ENCODE results near the gene NOC2L. TPM values are rescaled to one million over a fixed set of nuclear protein-coding genes. Genes with fewer than 3 reads are reported as not detected.

NOC2L gene
- total and polyA plus RNA-seq, 9 of the 15 experiments (the other 6 are each of a cell fraction or from before 2014, with no cell fraction given), result 4.0 to 410 (median 200) TPM

DNA sequence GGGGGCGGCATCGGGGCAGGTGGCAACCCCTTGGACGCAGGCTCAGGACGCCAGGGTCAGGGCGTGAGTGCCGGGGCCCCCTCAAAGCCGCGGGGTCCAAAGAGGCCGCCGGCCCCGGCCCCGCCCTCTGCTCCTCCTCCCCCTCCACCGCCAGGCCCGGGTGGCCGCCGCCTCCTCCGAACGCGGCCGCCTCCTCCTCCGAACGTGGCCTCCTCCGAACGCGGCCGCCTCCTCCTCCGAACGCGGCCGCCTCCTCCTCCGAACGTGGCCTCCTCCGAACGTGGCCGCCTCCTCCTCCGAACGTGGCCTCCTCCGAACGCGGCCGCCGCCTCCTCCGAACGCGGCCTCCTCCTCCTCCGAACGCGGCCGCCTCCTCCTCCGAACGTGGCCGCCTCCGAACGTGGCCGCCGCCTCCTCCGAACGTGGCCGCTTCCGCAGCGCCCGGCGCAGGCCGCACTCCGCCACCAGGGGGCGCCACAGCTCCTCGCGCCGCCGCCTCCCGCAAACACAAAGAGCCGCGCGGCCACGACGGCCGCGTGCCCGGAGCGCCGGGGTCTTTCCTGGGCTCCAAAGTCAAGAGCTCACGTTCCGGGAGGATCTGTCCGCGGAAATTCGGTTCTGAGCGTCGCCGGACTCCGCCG is 54.6 kb downstream of the NOC2L start (continued):
- TF ChIP-seq SRSF3 (IDR thresholded peaks at IDR 0.05; ENCODE audit: insufficient read depth, low read length) (no peak), RBM34 (IDR thresholded peaks at IDR 0.05; ENCODE audit: borderline replicate concordance, insufficient read depth, low read length) (no peak), NFIC (IDR thresholded peaks at IDR 0.05) (peak; percentile 39; the same call in 1 of the 2 replicates), NR1H2 (CRISPR knock-in tag; IDR thresholded peaks at IDR 0.05) (no peak), SIX5 (IDR thresholded peaks at IDR 0.05; ENCODE audit: borderline replicate concordance in 1 of 2, insufficient read depth in 1 of 2, low read depth in 1 of 2, low read length in 2 of 2) (no peak), ZNF586 (CRISPR knock-in tag; conservative IDR thresholded peaks at IDR 0.05) (no peak), NR2C1 (IDR thresholded peaks at IDR 0.05) (no peak), NR2C1 (tag; IDR thresholded peaks at IDR 0.05) (no peak)
- TF ChIP-seq, protein P1, sequence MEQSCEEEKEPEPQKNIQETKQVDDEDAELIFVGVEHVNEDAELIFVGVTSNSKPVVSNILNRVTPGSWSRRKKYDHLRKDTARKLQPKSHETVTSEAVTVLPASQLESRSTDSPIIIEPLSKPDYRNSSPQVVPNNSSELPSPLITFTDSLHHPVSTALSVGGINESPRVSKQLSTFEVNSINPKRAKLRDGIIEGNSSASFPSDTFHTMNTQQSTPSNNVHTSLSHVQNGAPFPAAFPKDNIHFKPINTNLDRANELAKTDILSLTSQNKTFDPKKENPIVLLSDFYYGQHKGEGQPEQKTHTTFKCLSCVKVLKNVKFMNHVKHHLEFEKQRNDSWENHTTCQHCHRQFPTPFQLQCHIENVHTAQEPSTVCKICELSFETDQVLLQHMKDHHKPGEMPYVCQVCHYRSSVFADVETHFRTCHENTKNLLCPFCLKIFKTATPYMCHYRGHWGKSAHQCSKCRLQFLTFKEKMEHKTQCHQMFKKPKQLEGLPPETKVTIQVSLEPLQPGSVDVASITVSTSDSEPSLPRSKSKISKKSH (CRISPR knock-in tag; IDR thresholded peaks at IDR 0.05), result no peak
- TF ChIP-seq, protein P2, sequence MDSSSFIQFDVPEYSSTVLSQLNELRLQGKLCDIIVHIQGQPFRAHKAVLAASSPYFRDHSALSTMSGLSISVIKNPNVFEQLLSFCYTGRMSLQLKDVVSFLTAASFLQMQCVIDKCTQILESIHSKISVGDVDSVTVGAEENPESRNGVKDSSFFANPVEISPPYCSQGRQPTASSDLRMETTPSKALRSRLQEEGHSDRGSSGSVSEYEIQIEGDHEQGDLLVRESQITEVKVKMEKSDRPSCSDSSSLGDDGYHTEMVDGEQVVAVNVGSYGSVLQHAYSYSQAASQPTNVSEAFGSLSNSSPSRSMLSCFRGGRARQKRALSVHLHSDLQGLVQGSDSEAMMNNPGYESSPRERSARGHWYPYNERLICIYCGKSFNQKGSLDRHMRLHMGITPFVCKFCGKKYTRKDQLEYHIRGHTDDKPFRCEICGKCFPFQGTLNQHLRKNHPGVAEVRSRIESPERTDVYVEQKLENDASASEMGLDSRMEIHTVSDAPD (CRISPR knock-in tag; IDR thresholded peaks at IDR 0.05), result no peak
